Measurements from ENCODE around the gene EMX1. TPM values are rescaled to one million over a fixed set of nuclear protein-coding genes. Genes with fewer than 3 reads are reported as not detected.

EMX1 gene
- polyA plus RNA-seq, 1 donor from 2014 or later = 0.33 TPM

GRCh38 chr2:72973566-72974435 is 56.5 kb downstream of the EMX1 start:
- no peak overlapping the region for H3K27ac ChIP-seq (ENCODE audit: low read length)
- TF ChIP-seq SMC3 (conservative IDR thresholded peaks at IDR 0.05; ENCODE audit: poor library complexity) = peak; percentile 66
- TF ChIP-seq CTCF (IDR thresholded peaks at IDR 0.05; ENCODE audit: poor library complexity, severe bottlenecking) = peak; percentile 70
- no peak for TF ChIP-seq POLR2AphosphoS5 (IDR thresholded peaks at IDR 0.05)
- TF ChIP-seq EP300 (conservative IDR thresholded peaks at IDR 0.05; ENCODE audit: poor library complexity, severe bottlenecking) = no peak
- TF ChIP-seq RAD21 (conservative IDR thresholded peaks at IDR 0.05) = peak; percentile 60
- H2AFZ ChIP-seq (ENCODE audit: low read depth, low read length) = no peak overlapping the region
- no peaks in the 10 kb centered on the region for H4K20me1 ChIP-seq (ENCODE audit: insufficient read depth)
- H3K9me3 ChIP-seq (ENCODE audit: low read length) = no peaks in the 10 kb centered on the region
- H3K4me2 ChIP-seq (ENCODE audit: low read length) = no peak overlapping the region
- no peaks in the 10 kb centered on the region for H3F3A ChIP-seq (ENCODE audit: insufficient read depth, low read length, poor library complexity, severe bottlenecking)
- H3K9ac ChIP-seq (ENCODE audit: low read length) = no peak overlapping the region
- no peak overlapping the region for H3K4me3 ChIP-seq (ENCODE audit: low read length)
- no peaks in the 10 kb centered on the region for H3K79me2 ChIP-seq (replicated peaks; ENCODE audit: insufficient read depth, low read length)
- H3K36me3 ChIP-seq (ENCODE audit: insufficient read depth, low read length) = no peaks in the 10 kb centered on the region
- H3K9me2 ChIP-seq (ENCODE audit: insufficient read depth, low read length) = no peaks in the 10 kb centered on the region
- no peaks in the 10 kb centered on the region for H3K27me3 ChIP-seq (ENCODE audit: insufficient read depth, low read depth, low read length)

GRCh38 chr2:72974436-72974754 is 57.1 kb downstream of the EMX1 start:
- Histone ChIP-seq H3K9ac (ENCODE audit: low read length) (no peak overlapping the region), H3K27ac (ENCODE audit: low read length) (no peak overlapping the region), H3K4me3 (ENCODE audit: low read length) (no peak overlapping the region), H3K4me2 (ENCODE audit: low read length) (no peak overlapping the region), H3F3A (ENCODE audit: insufficient read depth, low read length, poor library complexity, severe bottlenecking) (no peaks in the 10 kb centered on the region), H3K9me3 (ENCODE audit: low read length) (no peaks in the 10 kb centered on the region), H3K36me3 (ENCODE audit: insufficient read depth, low read length) (no peaks in the 10 kb centered on the region), H4K20me1 (ENCODE audit: insufficient read depth) (no peaks in the 10 kb centered on the region), H3K79me2 (replicated peaks; ENCODE audit: insufficient read depth, low read length) (no peaks in the 10 kb centered on the region), H2AFZ (ENCODE audit: low read depth, low read length) (no peak overlapping the region), H3K9me2 (ENCODE audit: insufficient read depth, low read length) (no peaks in the 10 kb centered on the region), H3K27me3 (ENCODE audit: insufficient read depth, low read depth, low read length) (no peaks in the 10 kb centered on the region)
- no peak for TF ChIP-seq EZH2 (IDR thresholded peaks at IDR 0.05; ENCODE audit: borderline replicate concordance, insufficient read depth, low read length, poor library complexity, severe bottlenecking)
- no peak for TF ChIP-seq POLR2AphosphoS5 (IDR thresholded peaks at IDR 0.05)
- no peak for TF ChIP-seq SMC3 (conservative IDR thresholded peaks at IDR 0.05; ENCODE audit: poor library complexity)
- TF ChIP-seq REST (IDR thresholded peaks at IDR 0.05; ENCODE audit: borderline replicate concordance) = no peak
- TF ChIP-seq MXI1 (conservative IDR thresholded peaks at IDR 0.05; ENCODE audit: poor library complexity, severe bottlenecking) = no peak
- no peak for TF ChIP-seq EP300 (conservative IDR thresholded peaks at IDR 0.05; ENCODE audit: poor library complexity, severe bottlenecking)
- TF ChIP-seq RAD21 (conservative IDR thresholded peaks at IDR 0.05) = no peak
- TF ChIP-seq TAF1 (IDR thresholded peaks at IDR 0.05; ENCODE audit: low read depth) = no peak
- no peak for TF ChIP-seq CTCF (IDR thresholded peaks at IDR 0.05; ENCODE audit: poor library complexity, severe bottlenecking)

All from neural cell (in vitro differentiated cells).